Muscle of back (tissue), 11 donors: ENCODE results near the gene CMIP. TPM values are rescaled to one million over a fixed set of nuclear protein-coding genes. Genes with fewer than 3 reads are reported as not detected.

Experiments
- DNase-seq, 3 donors: peaks; one replicate each; pipeline versions ENCODE4 v3.0.0 to v3.0.0-alpha.2; 2013
- polyA plus RNA-seq, 10 donors: library from polyadenylated mRNA; unstranded; fragments of 120-200 nt; gene quantifications; one replicate each; pipeline ENCODE4 v1.2.1, GENCODE V29; 2013; ENCODE audit not compliant: insufficient read length in 10 of 10

CMIP gene
- polyA plus RNA-seq, 10 donors: 12.9 to 24.2 (median 16.3) TPM

DNA sequence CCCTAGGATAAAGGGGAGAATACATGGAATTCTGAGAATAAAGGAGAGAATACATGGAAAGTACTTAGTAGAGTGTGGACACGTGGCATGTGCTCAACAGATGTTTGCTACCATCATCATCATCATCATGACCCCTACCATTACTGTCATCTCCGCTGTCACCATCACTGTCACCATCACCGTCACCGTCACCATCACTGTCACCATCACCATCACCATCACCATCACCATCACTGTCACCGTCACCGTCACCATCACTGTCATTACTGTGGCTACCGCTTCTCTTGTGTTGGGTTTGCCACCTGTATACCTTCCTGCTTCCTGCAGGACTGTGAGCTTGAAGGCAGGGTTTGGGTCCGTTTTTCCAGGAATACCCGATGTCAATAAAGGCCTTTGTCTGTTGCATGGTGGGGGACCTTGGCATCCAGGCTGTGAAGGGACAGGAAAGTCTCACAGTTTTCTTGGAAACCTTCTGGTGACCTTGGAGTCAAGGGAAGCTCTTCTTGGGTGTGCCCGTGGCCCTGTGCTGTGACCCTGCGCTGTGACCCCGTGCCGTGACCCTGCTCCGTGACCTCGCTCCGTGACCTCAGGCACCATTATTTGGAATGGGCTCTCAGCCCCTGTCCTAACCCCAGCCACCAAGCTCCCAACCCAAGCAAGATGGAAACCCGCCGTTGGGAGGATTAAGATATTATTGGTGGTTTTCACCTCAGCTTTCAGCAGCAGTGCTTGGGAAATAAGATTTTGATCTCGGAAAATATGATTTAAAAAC, 14.4 kb downstream of the CMIP start:
- no peak for DNase-seq

DNA sequence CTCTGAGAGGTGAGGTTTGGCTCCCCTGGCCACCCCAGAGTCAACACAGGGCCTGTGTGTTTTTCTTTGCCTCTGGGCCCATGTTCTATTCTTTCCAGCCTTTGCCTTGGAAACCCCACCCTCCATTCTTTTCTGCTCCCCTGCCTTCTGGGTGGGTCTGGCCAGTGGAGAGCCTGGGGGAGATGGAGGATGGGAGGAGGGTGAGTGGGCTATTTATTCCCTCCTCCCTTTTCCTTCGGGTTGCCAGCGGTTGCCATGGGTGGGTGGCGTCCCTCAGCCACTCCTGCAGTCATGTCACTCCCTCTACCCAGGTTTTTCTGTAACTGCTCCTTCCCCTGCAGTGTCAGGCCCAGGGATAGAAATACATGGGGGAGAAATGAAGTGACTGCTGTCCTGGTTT, 15.5 kb downstream of the CMIP start:
- no peak for DNase-seq

DNA sequence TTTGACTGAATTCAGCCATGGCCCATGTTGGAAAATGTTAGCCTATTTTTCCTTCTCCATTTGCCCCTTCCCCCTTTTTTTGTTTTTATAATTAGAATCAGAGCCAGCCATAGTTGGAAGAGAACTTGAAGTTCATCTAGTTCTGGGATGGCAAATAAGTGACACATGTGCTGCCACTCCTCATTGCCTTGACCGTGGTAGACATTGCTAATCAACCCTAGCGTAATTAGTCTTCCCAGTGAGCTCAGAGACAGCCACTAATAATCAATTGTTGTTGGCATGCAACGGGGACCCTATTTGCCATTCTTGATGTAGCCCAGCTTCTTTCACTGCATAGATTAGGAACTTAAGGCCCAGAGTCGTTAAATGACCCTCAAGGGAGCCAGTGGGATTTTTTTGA, 16.6 kb downstream of the CMIP start:
- no peak for DNase-seq

DNA sequence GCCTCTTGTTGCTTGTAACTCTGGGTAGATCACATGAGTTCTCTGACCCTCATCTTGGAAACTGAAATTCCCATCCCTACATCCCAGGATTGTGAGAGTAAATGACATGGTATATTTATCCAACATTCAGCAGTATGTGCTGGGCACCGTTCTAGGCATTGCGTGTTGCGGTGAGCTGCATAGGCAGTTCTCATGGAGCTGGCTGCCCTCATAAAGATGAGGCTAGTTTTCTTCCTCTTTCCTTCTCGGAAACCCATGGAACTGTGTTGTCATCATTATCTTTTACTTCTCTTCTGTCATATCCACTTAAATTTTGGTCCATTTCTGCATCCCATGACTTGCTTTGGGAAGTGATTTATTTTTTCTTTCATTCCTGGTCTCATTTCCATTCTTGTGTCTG, 17.2 kb downstream of the CMIP start:
- no peak for DNase-seq

DNA sequence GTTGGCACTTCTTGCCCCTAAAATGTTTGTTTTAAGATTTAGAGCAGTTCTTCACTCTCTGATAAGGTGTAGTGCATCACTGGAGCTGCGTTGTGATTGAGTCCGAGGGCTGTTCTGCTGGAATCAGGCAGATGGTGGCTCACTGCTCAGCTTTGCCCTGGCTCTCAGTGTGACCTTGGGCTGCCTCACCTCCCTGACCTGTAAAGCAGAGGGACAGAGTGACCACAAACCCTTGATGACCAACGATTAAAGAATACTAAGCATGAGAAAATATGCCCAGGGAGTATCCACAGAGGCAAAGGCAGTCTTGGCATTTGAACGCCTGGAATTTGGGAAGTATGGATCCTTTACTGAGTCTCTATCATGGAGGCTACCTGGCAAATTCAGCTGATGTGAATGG, 18.1 kb downstream of the CMIP start:
- DNase-seq: no peak

DNA sequence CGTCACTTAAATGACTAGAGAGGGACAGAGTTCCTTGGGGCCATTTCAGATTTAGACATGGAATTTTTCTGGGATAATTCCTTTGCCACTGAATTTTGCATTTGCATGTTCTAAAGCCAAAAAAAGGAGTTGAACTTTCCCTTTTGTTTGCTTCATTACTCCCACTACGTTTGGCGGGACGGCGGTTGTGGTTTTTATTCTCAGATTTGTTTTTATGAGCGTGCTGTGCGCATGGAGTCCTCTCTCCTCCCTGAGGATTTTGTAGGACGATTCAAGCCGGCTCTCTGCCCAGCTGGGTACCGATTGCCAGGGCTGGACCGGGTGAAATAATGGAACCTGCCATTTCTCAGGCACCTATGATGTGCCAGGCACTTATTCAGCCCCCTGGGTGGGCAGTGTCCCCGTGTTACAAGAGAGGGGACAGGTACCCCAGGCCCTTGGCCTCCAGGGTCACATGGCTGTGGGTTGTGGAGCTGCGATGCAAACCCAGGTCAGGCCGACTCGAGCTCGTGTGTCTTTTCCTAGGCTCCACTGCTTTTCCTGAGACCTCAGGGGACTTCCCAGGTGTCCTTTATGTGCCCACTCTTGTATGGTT, 18.8 kb downstream of the CMIP start:
- DNase-seq: no peak

DNA sequence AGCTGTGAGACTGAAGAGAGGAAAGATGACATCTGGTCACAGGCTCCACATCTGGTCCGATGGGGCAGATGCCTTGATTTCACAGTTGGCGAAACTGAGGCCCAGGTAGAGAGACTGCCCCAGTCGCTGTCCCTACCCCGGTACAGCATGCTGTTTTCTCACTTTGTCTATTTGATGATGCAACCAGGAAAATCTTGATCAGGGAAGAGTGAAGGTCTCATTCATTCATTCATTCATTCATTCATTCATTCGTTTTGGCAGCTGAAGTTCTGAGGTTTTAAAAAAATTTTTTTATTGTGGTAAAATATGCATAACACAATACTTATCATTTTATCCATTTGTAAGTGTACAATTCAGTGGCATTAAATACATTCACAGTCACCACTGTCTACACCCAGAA, 19.7 kb downstream of the CMIP start:
- no peak for DNase-seq

DNA sequence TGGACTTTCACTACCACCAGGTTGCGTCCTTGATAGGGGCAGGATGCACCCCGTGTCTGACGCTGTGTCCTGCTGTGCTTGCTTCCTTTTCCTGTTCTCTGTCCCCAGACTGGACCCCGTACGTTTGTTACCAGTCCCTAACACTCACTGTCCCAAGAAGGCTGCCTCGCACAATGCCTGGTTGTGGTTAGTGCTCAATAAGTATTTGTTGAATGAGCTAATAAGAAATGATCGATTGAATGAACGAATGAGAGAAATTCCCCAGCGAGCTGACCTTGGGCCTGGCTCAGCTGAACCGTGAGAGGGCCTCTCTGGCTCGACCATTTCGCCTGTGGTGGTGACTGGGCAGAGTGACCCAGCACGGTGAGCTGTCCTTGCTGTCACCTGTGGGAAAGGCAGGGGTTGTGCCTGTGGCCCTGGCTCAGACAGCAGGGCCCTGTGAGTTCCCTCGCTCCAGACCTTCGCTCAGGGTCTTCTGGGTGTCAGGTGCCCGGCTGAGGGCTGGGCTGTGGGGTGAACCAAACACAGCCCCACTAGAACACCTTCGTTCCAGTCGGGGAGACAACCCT, 20.9 kb downstream of the CMIP start:
- DNase-seq: no peak

DNA sequence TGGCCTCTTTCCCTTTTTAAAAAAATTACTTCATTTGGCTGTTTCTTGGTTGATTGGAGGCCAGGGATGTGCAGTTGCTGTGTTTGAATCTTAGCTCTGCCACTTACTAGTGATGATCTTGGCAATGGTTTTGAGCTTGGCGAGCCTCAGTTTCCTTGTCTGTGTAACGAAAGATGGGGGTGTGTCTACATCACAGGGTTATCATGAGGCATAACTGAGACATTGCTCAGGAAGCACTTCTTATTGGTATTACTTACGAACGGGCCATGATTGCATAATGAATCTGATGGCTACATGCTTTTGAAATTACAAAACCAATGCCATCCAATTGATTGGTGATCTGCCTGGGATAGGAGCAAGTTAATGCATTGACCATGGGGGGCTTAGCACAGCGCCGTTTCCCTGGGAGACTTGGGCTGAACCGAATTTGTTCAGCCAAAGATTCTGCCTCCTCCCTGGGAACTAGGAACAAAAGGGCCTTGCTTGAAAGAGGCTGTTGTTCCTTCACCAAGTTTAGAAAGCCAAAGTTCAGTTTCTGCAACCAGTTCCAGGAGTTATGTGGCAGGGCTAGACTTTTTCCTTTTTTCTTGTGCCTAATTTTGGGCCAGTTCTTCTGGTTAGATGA, 21.9 kb downstream of the CMIP start:
- no peak for DNase-seq

DNA sequence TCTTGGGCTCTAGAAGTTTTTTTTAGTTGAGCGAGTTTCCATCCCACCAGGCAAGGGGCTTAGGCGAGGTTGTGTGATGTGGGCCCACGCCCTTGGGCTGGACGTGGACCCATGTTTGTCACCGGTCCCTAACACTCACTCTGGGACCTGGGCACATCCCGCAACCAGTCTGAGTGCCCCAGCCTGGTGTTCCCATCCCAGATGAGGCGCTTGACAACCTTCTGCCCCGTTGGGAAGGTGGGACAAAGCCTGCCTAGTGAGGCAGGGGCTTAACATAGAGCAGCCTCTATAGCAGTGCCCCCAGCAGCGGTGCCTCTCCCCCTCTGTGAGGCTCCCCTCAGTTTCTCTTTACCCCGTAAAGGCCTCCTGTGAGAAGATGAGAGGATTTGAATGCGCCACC, 22.5 kb downstream of the CMIP start:
- DNase-seq: no peak

DNA sequence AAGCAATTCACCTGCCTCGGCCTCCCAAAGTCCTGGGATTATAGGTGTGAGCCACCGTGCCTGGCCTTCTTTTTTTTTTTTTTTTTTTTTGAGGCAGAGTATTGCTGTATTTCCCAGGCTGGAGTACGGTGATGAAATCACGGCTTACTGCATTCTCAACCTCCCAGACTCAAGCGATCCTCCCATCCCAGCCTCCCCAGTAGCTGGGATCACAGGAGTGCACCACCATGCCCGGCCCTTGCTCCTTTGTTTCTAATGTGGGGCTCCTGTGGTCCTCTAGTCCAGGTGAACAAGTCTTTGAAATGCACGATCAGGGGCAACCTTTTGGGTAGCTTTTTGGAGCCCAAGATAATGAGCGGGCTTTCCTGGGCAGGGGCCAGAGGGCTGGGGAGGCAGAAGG, 23.2 kb downstream of the CMIP start:
- no peak for DNase-seq

DNA sequence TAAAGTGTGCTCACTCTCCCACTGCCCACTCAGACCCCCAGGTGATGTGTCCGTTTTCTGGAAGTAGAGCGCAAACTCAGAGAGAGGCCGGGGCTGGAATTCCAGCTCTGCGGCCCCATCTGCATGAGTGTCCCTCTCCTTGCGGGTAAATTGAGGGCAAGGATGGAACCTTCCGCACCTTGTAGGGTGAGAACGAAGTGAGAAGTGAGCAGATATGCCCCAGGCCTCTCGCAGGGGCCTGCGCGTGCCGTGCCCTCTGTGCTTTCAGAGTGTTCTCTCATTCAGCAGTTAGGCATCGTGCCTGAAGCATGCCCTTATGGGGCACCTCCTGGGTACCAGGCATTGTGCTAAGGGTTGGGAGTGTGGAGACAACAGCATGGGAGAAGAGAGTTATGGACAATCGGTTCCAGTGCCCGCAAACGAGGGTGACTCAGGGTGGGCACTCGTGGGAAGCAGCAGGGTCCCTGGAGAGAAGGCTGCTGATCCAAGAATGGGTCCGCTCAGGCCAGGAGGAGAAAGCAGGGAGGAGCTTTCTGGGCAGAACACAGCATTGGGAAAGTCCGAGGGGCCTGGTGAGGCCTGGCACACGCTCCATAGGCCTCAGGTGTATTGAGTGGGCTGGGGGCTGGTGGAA, 23.8 kb downstream of the CMIP start:
- no peak for DNase-seq

DNA sequence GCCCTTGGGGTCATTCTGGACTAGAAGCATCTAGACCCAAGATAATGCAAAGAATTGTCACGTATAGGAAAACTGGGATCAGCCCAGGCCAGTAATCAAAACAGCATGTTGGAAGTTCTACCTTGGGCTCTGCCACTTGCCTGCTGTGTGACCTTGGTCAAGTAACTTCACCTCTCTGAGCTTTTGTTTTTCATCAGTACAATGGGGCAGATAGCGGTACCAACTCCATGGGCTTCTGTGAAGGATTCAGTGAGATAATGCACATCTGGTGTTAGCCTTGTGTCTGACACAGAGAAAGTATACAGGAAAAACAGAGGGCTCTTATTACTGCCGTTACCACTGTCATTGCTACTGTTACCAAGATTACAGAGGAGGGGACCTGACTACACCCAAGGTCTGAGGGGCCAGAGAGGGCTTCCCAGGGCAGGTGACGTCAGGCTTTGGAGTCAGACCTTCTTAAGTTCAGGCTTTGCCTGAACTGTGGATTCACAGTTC, 24.6 kb downstream of the CMIP start:
- no peak for DNase-seq

DNA sequence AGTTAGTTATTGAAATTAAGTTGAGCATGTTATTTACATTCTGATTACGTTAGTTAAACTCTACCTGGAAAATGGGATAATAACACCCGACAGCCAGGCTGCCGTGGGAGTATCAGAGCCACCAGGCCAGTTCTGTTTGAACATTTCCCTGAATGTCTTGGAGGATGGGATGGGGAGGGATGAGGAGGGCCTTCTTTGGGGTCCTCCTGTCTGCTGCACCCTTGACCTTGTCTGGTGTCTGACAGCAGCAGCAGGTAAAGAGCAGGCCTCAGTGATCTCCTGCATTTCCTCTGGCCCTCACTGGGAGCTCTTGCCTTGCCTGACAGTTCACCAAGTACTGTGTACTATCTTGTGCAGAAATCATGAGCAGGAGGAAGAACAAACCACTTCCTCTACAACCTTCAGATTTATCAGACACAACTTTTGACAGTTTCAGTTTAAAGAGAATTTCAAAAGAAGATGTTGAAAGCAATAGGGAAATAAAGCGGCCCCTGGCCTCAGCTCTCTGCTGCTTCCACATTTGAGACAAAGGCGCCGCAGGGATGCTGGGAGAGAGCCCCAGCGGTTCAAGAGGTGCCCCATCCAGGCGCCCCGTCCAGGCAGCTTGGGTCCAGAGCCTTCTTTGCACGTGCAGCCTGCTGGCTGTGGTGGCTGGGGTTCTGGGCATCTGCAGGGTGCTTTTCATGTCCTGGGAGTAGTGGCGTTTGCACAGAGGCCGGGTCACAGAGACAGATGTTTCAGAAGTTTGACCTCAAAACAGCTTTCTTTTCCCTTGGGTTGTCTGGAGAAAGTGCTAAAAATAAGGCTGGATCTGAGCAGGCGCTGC, 25.3 kb downstream of the CMIP start:
- DNase-seq: no peak

DNA sequence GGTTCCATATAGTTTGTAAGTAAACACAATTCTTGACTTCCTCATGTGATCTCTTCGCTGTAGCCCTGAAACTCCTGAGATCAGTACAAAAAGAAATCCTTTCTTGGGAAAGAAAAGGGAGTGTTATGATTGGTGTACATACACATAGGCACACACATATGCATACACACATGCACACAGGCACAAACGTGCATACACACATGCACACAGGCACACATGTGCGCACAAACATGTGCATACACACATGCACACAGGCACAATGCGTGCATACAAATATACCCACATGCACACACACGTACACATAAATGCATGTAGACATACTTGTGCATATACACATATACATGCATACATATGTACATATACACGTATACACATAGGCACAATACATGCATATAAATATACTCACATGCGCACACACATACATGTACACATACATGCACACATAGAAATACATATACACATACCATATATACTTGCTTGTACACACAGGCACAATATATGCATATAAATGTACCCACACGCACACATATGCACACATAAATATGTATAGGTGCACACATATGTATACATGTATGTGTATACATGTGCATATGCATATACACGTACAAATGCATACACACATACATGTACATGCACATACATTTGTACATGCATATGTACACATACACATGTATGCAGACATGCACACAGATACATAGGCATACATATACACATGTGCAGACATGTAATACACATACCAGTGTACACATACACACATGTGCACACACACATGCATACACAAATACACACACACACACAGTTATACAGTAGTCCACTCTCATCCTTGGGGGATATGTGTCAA, 26.4 kb downstream of the CMIP start:
- no peak for DNase-seq

DNA sequence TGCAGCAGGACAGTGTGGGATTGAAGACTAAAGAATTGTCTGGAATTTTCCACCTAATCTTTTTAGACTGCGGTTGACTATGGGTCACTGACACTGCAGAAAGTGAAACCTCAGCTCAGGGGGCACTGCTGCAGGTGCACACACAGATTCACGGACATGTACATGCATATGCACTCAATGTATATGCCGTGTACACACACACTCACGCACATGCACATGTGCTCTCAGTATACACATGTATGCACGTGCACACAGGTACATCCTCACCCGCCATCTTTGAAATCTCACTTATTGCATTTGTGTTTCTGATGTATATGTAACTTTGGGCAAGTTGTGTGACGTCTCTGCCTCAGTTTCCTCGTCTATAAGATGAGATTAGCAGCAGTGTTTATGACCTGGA, 27.3 kb downstream of the CMIP start:
- DNase-seq: no peak

DNA sequence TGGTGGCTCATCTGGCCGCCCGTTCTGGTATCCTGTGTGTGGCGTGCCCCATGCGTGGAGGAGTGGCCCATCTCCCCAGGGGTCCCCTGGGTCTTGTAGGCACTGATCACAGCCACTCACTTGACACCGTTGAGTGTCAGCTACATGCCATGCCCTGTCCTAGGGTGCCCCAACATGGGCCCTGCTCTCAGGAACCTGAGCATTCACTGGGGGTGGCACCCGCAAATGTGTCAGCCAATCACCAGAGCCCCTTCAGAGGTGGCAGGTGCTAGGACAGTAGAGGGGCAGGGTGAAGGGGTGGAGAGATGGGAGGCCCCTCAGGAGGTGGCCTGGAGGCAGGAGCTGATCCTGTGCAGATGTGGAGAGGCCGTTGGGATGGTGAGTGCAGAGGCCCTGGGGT, 27.8 kb downstream of the CMIP start:
- no peak for DNase-seq

DNA sequence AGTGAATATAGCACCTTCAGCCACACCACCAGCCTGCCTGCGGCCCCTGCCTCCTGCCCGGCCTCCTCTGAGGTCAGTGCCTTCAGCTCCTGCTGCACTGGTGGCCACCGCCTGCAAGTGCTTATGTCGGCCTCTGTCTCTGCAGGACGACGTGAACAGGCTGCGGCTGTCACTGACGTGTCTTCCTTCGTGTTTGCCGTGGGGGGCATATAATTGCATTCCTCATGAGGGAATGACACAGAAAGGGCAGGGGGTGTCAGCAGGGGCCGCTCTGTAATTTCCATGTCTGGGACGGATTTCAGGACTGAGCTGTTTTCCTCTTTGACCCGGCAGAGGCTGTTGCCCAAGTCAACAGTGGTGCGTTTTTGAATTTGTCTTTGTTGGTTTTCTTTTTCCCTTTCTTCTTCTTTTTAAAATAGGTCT, 28.5 kb downstream of the CMIP start:
- DNase-seq: no peak

DNA sequence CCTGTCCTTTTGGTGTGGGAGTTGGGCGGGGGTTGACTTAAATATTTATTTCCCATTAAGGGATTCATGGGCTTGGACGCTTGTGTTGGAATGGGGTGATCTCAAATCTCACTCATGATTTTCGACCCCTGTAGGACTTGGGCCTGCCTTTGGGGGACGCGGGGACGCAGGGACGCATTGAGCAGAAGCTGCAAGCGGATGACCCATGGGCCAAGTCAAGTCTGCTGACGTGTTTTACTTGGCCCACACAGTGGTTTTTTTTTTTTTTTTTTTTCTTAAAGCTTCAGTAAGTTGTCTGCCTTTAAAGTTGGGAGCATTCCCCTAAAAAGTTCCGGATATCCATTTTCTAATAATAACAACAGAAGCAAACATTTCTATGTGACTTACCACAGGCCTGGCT, 28.9 kb downstream of the CMIP start:
- DNase-seq: peak in 2 of 3 donors; percentile 42 to 70
